ENCODE results near the gene CNOT4. TPM values are rescaled to one million over a fixed set of nuclear protein-coding genes. Genes with fewer than 3 reads are reported as not detected.
A peak's percentile ranks its signal among the peaks of the same experiment; 100 is the strongest.

CNOT4 gene
- total and polyA plus RNA-seq, 2 of the 8 experiments (the other 6 are each of a cell fraction or from before 2014, with no cell fraction given), result 10.9 to 25.8 TPM

DNA sequence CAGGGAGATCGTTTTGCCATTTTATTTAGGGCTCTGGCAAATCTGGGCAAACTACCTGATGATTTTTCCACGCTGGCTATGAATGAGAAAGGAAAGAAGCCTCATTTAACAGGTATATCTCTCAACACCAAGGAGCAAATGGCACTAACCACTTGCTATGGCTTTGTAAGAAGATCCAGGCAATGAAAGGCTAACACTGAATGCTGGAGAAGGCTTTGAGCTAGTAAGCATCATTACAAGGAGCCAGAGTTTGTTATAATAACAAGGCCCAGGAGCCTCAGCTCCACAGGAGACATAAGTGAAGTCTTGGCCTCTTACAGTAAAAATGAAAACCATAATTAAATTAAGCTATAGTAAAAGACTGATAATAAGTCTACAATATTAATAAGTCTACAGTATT lies 123.1 kb downstream of the CNOT4 start:
- Histone ChIP-seq H4K20me1 (replicated peaks in 1 of 2; ENCODE audit: control insufficient read depth in 1 of 2, insufficient read depth in 2 of 2, low read length in 2 of 2) (no peaks in the 10 kb centered on the region), H3K56ac (replicated peaks; ENCODE audit: insufficient read length, low read depth, low read length) (no peak overlapping the region), H2AK5ac (ENCODE audit: low read depth, low read length) (no peak overlapping the region), H3K4me3 (ENCODE audit: extremely low read depth in 1 of 4, insufficient read depth in 2 of 4, low read depth in 3 of 4, low read length in 4 of 4) (no peak overlapping the region), H3K4ac (replicated peaks; ENCODE audit: insufficient read length, low read depth, low read length) (no peak overlapping the region), H3K9ac (replicated peaks in 1 of 4; ENCODE audit: extremely low read depth in 1 of 4, low read depth in 3 of 4, low read length in 3 of 4) (no peak overlapping the region), H4K91ac (replicated peaks; ENCODE audit: insufficient read length, low read length) (no peak overlapping the region), H3K27ac (ENCODE audit: low read depth, low read length) (peak overlapping the region; percentile 25; the same call in 1 of the 2 replicates), H3K27me3 (replicated peaks in 1 of 4; ENCODE audit: control insufficient read depth in 3 of 4, extremely low read depth in 1 of 4, insufficient read depth in 3 of 4, low read length in 3 of 4) (no peaks in the 10 kb centered on the region), H3K79me1 (ENCODE audit: low read depth, low read length) (no peaks in the 10 kb centered on the region), H3K4me2 (ENCODE audit: insufficient read depth in 1 of 2, low read depth in 2 of 2, low read length in 2 of 2) (peak overlapping the region in 1 of 2 experiments; percentile 37; a peak in 2 of 4 replicates), H2BK12ac (ENCODE audit: low read depth, low read length) (no peak overlapping the region), H3K18ac (ENCODE audit: extremely low read depth, low read length) (no peak overlapping the region), H3K4me1 (replicated peaks in 1 of 4; ENCODE audit: control insufficient read depth in 3 of 4, insufficient read depth in 4 of 4, low read length in 3 of 4) (peaks cover 2 to 7% (median 5%) of the 10 kb centered on the region in 4 experiments; a peak in 6 of 7 replicates), H3K23me2 (ENCODE audit: low read depth, low read length) (no peaks in the 10 kb centered on the region), H4K5ac (ENCODE audit: insufficient read length, low read depth, low read length) (no peak overlapping the region), H3K9me3 (ENCODE audit: insufficient read depth in 2 of 2, low read depth in 1 of 2, low read length in 1 of 2) (no peaks in the 10 kb centered on the region), H2BK20ac (ENCODE audit: low read length) (no peak overlapping the region), H2BK5ac (ENCODE audit: low read depth, low read length) (no peak overlapping the region), H3K14ac (ENCODE audit: insufficient read length) (no peak overlapping the region), H2BK120ac (replicated peaks; ENCODE audit: low read depth, low read length) (peak overlapping the region; percentile 28), H3K23ac (ENCODE audit: insufficient read length) (no peak overlapping the region), H2AFZ (ENCODE audit: low read length) (no peak overlapping the region), H3K79me2 (ENCODE audit: control insufficient read depth in 1 of 2, insufficient read depth in 2 of 2, low read length in 2 of 2) (no peaks in the 10 kb centered on the region), H3K36me3 (ENCODE audit: control insufficient read depth in 2 of 4, insufficient read depth in 4 of 4, low read length in 3 of 4) (no peaks in the 10 kb centered on the region), H2BK15ac (ENCODE audit: low read length) (no peak overlapping the region), H4K8ac (ENCODE audit: extremely low read depth, insufficient read depth, low read length) (no peak overlapping the region)
- DNase-seq (ENCODE audit: low read depth in 1 of 2, low spot score in 2 of 2) (no peak), FAIRE-seq (no peak)
- CTCF ChIA-PET (ENCODE audit: partially characterized antibody), result interaction anchor here (5.4 kb wide), 1 partner anchor 24 kb away, joined by 29 read pairs; no protein-coding TSS in a partner anchor
- POLR2A ChIA-PET (ENCODE audit: partially characterized antibody), result interaction anchor here (1.0 kb wide), 1 partner anchor 22 kb away, joined by 3 read pairs; no protein-coding TSS in a partner anchor
- WGBS, 2 experiments (ENCODE audit: extremely low coverage in 1 of 2, insufficient coverage in 1 of 2, insufficient read length in 1 of 2, insufficient replicate concordance in 2 of 2, low coverage in 1 of 2, low lambda C conversion rate in 2 of 2, missing lambda C conversion rate in 1 of 2), result 51% methylated on average over 2 of the region's 2 CpGs; no CpG with 5 or more reads in 1 of the 2 experiments
- no peak for TF ChIP-seq SIN3A (conservative IDR thresholded peaks at IDR 0.05 in 1 of 2, IDR thresholded peaks at IDR 0.05 in 1 of 2; ENCODE audit: low read depth in 1 of 2, low read length in 2 of 2)
- no peak for TF ChIP-seq KDM1A (IDR thresholded peaks at IDR 0.05; ENCODE audit: borderline replicate concordance, low read length)
- no peak for TF ChIP-seq SP4 (IDR thresholded peaks at IDR 0.05; ENCODE audit: low read length)
- no peak for TF ChIP-seq POLR2A (IDR thresholded peaks at IDR 0.05; ENCODE audit: control extremely low read depth in 1 of 2, low read depth in 2 of 2, low read length in 2 of 2)
- no peak for TF ChIP-seq GABPA (IDR thresholded peaks at IDR 0.05; ENCODE audit: borderline replicate concordance, insufficient read depth, low read length)
- no peak for TF ChIP-seq MAX (IDR thresholded peaks at IDR 0.05)
- no peak for TF ChIP-seq TEAD4 (IDR thresholded peaks at IDR 0.05; ENCODE audit: low read depth, low read length)
- TF ChIP-seq NRF1 (IDR thresholded peaks at IDR 0.05; ENCODE audit: low read depth, low read length), result no peak
- no peak for TF ChIP-seq YY1 (IDR thresholded peaks at IDR 0.05; ENCODE audit: low read depth, low read length)
- no peak for TF ChIP-seq EP300 (IDR thresholded peaks at IDR 0.05; ENCODE audit: borderline replicate concordance in 1 of 2, low read depth in 2 of 2, low read length in 2 of 2)
- TF ChIP-seq SUZ12 (IDR thresholded peaks at IDR 0.05; ENCODE audit: low read length), result no peak
- TF ChIP-seq BRCA1 (IDR thresholded peaks at IDR 0.05; ENCODE audit: low read depth, low read length), result no peak
- no peak for TF ChIP-seq CEBPB (IDR thresholded peaks at IDR 0.05; ENCODE audit: low read depth, low read length)
- TF ChIP-seq JUND (IDR thresholded peaks at IDR 0.05; ENCODE audit: low read length), result no peak
